HG02852 (cell line): Measurements from ENCODE around the gene SYNPR.
"Not testable (repeated sequence)": the region's sequence is repeated elsewhere in the genome, so short reads cannot be mapped to it uniquely, and the experiment has no call there.

ENCODE experiments used
- ATAC-seq: cut with Tn5 transposase; IDR thresholded peaks from one replicate; pipeline ENCODE4 v1.9.1; 2021; ENCODE audit warnings: mild to moderate bottlenecking, moderate library complexity; ENCODE audit not compliant: unreplicated experiment

SYNPR gene

DNA sequence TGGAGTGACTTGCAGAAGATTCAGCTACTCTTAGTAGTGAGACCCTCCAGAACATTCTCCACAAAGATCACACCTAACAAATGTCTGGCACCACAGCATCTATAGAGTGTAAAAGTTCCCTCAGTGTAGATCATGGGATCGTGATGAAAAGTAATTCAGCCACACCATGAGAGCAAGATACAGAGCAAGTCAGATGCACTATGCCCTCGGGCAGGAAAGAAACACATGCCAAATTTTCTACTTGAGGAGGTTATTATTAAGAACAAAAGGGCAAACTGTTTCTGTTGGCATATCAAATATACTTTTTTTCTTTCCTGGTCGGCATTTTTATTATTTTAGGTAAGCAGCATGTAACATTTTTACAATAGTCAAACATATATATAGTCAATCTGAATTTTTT, 329.6 kb downstream of the SYNPR start:
- no peak for ATAC-seq

DNA sequence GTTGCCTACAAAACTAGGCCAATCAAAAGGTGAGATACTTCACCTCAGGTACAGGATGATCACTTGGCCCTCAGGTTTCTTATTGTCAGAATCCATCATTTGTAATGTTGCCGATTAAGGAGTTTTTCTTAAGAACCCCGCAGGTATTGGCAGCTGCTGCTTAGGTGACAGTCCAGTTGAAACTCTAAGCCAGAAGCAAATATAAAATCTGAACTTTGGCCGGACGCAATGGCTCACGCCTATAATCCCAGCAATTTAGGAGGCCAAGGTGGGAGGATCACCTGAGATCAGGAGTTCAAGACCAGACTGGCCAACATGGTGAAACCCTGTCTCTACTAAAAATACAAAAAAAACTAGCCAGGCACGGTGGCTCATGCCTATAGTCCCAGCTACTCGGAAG, 331.3 kb downstream of the SYNPR start:
- no peak for ATAC-seq

- ATAC-seq: no peak
Observed at GRCh38 chr3:63609834-63610233, 331.7 kb downstream of the SYNPR start.

- no peak for ATAC-seq
Observed at GRCh38 chr3:63611382-63611781, 333.3 kb downstream of the SYNPR start.

- ATAC-seq: no peak
Observed at GRCh38 chr3:63613561-63613960, 335.5 kb downstream of the SYNPR start.

DNA sequence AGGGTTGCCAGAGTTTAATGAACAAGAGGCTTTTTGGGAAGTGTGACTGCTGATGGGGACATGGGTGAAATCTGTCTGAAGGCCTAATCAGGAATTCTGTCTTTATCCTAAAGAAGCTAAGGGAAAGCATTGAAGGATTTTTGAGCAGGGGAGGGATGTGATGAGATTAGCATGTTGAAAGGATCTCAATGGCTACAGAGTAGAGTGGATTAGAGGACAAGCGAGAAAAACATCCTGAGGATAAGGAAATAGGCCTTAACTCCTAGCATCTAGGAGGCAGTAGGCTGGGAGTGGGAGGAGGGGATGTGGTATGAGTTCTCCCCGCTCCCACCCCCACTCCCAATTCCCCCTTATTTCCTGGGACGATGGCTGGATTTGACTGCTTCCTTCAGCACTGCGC, 339.3 kb downstream of the SYNPR start:
- no peak for ATAC-seq

GRCh38 chr3:63624941-63625560, 346.9 kb downstream of the SYNPR start:
- ATAC-seq: no peak

DNA sequence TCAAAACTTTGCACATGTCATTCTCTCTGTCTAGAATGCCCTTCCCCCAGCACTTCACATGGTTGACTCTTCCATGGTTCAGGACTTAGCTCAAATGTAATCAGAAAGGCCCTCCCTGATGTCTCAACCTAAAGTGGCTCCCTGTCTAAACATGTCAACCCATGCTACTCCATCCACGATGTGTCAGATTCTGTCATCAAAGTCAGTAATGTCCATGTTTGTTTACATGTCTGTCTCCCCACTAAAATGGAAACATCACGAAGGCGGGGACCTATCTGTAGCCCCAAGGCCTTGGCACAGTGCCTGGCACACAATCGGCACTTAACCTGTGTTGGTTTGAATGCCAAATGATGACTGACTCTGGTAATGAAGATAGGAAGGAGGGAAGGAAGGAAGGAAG, 353.6 kb downstream of the SYNPR start:
- ATAC-seq: no peak

GRCh38 chr3:63635186-63635585, 357.1 kb downstream of the SYNPR start:
- no peak for ATAC-seq

DNA sequence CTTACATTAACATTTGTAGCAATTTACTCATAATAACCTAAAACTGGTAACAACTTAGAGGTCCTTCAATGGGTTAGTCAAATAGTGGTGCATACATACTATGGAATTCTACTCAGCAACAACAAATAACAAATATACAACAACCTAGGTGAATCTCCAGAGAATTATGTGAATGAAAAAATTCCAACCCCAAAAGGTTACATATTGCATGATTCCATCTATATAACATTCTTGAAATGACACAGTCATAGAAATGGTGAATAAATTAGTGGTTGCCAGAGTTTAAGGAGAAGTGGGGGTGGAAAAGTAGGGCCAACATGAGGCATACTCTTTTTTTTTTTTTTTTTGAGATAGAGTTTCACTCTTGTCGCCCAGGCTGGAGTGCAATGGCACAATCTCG, 361.7 kb downstream of the SYNPR start:
- ATAC-seq: no peak

GRCh38 chr3:63642488-63642887, 364.4 kb downstream of the SYNPR start:
- no peak for ATAC-seq

- ATAC-seq: no peak
Observed at GRCh38 chr3:63644212-63644797, 366.2 kb downstream of the SYNPR start.

DNA sequence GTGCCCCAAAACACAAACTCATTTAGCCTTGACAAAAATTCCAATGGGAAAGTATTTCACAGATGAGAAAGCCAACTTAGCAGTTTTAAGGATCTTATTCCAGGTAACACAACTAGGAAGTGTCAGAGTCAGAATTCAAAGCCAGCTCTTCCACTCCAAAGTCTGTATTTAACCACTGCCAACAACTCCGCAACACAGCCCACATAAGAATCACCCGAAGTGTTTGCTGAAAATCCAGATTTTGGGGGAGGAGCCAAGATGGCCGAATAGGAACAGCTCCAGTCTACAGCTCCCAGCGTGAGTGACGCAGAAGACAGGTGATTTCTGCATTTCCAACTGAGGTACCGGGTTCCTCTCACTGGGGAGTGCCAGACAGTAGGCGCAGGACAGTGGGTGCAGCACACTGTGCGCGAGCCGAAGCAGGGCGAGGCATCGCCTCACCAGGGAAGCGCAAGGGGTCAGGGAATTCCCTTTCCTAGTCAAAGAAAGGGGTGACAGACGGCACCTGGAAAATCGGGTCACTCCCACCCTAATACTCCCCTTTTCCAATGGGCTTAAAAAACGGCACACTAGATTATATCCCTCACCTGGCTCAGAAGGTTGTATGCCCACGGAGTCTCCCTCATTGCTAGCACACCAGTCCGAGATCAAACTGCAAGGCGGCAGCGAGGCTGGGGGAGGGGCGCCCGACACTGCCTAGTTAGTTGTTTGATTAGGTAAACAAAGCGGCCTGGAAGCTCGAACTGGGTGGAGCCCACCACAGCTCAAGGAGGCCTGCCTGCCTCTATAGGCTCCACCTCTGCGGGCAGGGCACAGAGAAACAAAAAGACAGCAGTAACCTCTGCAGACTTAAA, 367.0 kb downstream of the SYNPR start:
- not testable (repeated sequence) for ATAC-seq

DNA sequence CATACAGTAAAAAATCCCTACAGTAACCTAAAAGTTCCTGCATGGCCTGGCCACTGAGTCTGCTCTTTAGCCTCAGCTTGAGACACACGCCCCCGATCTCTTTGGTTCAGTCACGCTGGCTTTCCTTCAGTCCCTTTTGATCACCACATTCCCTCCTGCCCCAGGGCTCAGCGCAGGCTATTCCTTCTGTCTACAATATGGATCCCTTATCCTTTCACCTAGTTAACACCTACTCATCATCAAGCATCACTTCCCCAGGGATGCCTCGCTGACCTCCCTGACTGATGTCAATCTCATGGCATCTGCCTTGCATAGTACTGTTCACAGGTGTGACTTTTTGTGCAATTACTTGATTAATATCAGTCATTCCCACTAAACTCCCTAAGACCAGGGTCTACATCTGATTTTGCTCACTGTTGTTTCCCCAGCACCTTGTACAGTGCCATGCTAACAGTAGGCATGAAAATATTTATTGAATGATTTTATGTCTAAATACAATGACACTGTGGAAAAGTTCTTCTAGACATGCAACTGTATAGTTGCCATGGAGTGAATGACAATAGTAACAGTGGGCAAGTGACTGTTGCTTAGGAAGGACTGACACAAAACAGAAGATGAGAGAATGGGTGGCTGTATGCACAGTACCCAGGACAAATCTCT, 374.1 kb downstream of the SYNPR start, which contains the start of gene SNTN:
Gene SNTN (plus strand): TSS at position 610 of the 660 bp plus-strand sequence. CDS start 13 bp downstream, at position 623.
- no peak for ATAC-seq

- ATAC-seq: no peak
Observed at GRCh38 chr3:63654211-63654610, 376.1 kb downstream of the SYNPR start.

- no peak for ATAC-seq
Observed at GRCh38 chr3:63654931-63655330, 376.8 kb downstream of the SYNPR start.

- ATAC-seq: no peak
Observed at GRCh38 chr3:63655519-63655918, 377.4 kb downstream of the SYNPR start.

DNA sequence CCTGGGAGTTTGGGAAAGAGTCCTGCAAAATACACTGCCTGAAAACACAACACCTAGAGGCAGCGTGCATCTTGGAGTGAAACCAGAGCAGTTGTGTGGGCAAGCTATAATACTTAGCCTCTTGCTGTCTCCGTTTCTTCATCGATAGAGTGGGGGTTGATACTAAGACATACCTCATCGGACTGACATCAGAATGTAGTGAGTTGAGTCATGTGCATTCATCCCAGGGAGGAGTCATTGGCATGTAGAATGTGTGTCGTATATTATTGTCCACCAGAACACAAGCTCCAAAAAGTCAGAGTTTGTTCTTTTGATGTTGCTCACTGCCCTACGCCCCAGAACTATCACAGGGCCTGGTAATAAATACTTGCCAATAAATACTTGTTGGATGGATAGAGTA, 378.7 kb downstream of the SYNPR start:
- no peak for ATAC-seq

DNA sequence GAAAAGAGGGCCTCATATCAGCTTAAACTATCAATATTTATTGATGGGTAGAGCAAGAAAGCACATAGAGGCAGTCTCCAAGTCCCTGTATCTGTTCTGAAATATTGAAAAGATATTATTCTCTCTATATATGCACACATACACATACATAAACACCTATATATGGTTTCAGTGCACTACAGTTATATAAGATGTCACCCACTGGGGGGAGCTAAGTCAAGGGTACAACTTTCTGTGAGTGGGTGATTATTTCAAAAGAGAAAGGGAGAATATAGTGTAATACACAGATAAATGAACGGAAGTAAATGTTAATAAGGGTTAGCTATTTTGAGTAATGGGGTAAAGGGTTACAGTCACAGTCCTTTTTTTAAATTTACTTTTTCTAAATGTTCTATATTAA, 383.1 kb downstream of the SYNPR start:
- ATAC-seq: no peak

DNA sequence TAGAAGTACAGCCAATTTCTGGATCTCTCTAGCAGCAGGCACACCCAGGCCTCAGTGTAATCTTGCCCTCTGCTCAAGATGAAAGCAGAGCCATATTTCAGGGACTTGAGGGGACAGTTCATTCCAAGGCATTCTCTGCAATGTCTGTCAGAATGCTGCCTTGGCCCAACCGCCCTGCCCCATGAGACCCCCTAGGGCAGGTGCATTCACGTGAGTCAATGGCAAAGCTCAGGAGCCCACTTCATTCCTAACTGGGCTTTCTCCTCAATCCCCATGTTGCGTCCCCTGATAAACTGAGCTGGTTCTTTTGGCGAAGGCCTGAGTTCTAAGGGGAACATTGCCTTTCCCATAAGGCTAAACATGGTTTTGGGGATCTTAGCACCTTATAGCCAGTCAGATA, 383.9 kb downstream of the SYNPR start:
- no peak for ATAC-seq

GRCh38 chr3:63662500-63662899, 384.4 kb downstream of the SYNPR start:
- ATAC-seq: no peak
